Caco-2 (cell line): ENCODE results near the gene DOLPP1. TPM values are rescaled to one million over a fixed set of nuclear protein-coding genes. Genes with fewer than 3 reads are reported as not detected.
"Not testable (repeated sequence)": the region's sequence is repeated elsewhere in the genome, so short reads cannot be mapped to it uniquely, and the experiment has no call there.

ENCODE experiments used
- BruUV-seq: library from RNA; stranded (reverse); fragments of 400-500 nt; replicated peaks from 2 replicates; lab custom pipeline; 2021; lab: Mats Ljungman, UMichigan
- CTCF ChIA-PET: fragments of 300-600 bp; sonication (Branson Sonifier 250); formaldehyde crosslinking; loops from one replicate; lab custom pipeline; 2022; ENCODE audit warnings: antibody characterized with exemption; lab: Charles Lee
- POLR2A ChIA-PET: fragments of 300-600 bp; sonication (Branson Sonifier 250); formaldehyde crosslinking; loops from one replicate; lab custom pipeline; 2022; ENCODE audit warnings: antibody characterized with exemption; lab: Charles Lee
- DNase-seq, 2 experiments: peaks; one replicate each; pipeline versions ENCODE4 v3.0.0 to v3.0.0-alpha.2; 2020 to 2022
- H3K27me3 ChIP-seq: replicated peaks from 2 replicates; pipeline ENCODE4 v1.6.0; 2011; ENCODE audit warnings: low read length; ENCODE audit not compliant: control insufficient read depth, insufficient read depth
- H3K36me3 ChIP-seq: 2 replicates; pipeline ENCODE4 v1.5.1; 2011; ENCODE audit warnings: low read length; ENCODE audit not compliant: control insufficient read depth, insufficient read depth
- H3K4me1 ChIP-seq: fragments of 250-450 bp; sonication (Bioruptor Pico); 2 replicates; pipeline ENCODE4 v1.5.1; 2020; ENCODE audit warnings: mild to moderate bottlenecking
- H3K4me3 ChIP-seq: 2 replicates; pipeline ENCODE4 v1.5.1; 2011; ENCODE audit warnings: low read depth, mild to moderate bottlenecking, control low read depth, low read length
- H3K9me3 ChIP-seq: fragments of 250-450 bp; sonication (Bioruptor Pico); 2 replicates; pipeline ENCODE4 v1.5.1; 2020; ENCODE audit warnings: mild to moderate bottlenecking, moderate library complexity
- H3K27ac Mint-ChIP-seq: one replicate; pipeline ENCODE4 v1.8.0; 2022; ENCODE audit warnings: mixed read lengths; ENCODE audit not compliant: unreplicated experiment
- H3K27me3 Mint-ChIP-seq: one replicate; pipeline ENCODE4 v1.8.0; 2022; ENCODE audit warnings: mixed read lengths; ENCODE audit not compliant: insufficient read depth, unreplicated experiment
- H3K36me3 Mint-ChIP-seq: one replicate; pipeline ENCODE4 v1.8.0; 2022; ENCODE audit warnings: mild to moderate bottlenecking, mixed read lengths; ENCODE audit not compliant: insufficient read depth, unreplicated experiment
- H3K4me1 Mint-ChIP-seq: one replicate; pipeline ENCODE4 v1.8.0; 2022; ENCODE audit warnings: low read depth, mixed read lengths; ENCODE audit not compliant: unreplicated experiment
- H3K4me3 Mint-ChIP-seq: one replicate; pipeline ENCODE4 v1.8.0; 2022; ENCODE audit warnings: mild to moderate bottlenecking, moderate library complexity, mixed read lengths; ENCODE audit not compliant: unreplicated experiment
- H3K9me3 Mint-ChIP-seq: one replicate; pipeline ENCODE4 v1.8.0; 2022; ENCODE audit warnings: mixed read lengths; ENCODE audit not compliant: unreplicated experiment
- CTCF ChIP-seq, 2 experiments: fragments of 200-600 bp in 1 of 2; IDR thresholded peaks; 1 replicate in 1 of 2; 2 replicates in 1 of 2; pipeline versions ENCODE4 v1.5.1 to v1.8.0; 2011 to 2022; ENCODE audit warnings: antibody characterized with exemption in 1 of 2, control low read depth in 1 of 2, inconsistent platforms in 1 of 2, low read depth in 1 of 2, low read length in 1 of 2, mild to moderate bottlenecking in 1 of 2, moderate library complexity in 1 of 2; ENCODE audit not compliant: insufficient read depth in 1 of 2, severe bottlenecking in 1 of 2, unreplicated experiment in 1 of 2
- intact Hi-C: fragments of 100-400 bp; cut with micrococcal nuclease; formaldehyde crosslinking; loops from one replicate; pipeline ENCODE4 v1.10.0; 2022; ENCODE audit not compliant: unreplicated experiment
- total RNA-seq: library from RNA; stranded (reverse); gene quantifications from 2 replicates; pipeline ENCODE4 v1.2.3, GENCODE V29; 2022

The DOLPP1 gene
- total RNA-seq, 1 experiment from 2014 or later = 45.1 TPM

- H3K27me3 ChIP-seq = no peaks in the 10 kb centered on the region
- ChIA-PET CTCF (interaction anchor here (1.3 to 1.6 kb wide), 2 partner anchors 21 to 83 kb away, joined by 3 read pairs; partner anchors contain the start of gene SH3GLB2), POLR2A (interaction anchor here (1.1 kb wide), 1 partner anchor 386 kb away, joined by 3 read pairs; no protein-coding TSS in a partner anchor)
- H3K4me3 ChIP-seq = peak within 1 kb of the TSS; percentile 82
- no peaks in the 10 kb centered on the region for H3K9me3 ChIP-seq
- TF ChIP-seq CTCF (IDR thresholded peaks at IDR 0.05; ENCODE audit: insufficient read depth in 1 of 2, low read depth in 1 of 2, low read length in 1 of 2, severe bottlenecking in 1 of 2, unreplicated experiment in 1 of 2) = no peak
- H3K4me1 Mint-ChIP-seq = peaks cover 36% of the 10 kb centered on the region
- DNase-seq = peak; percentile 95 to 98
- H3K27ac Mint-ChIP-seq = peak within 1 kb of the TSS; percentile 90
- intact Hi-C loops = loop anchor here (1.0 kb wide), 1 partner anchor 30 kb away; the partner anchor contains the start of gene DOLPP1
- H3K4me3 Mint-ChIP-seq = peak within 1 kb of the TSS; percentile 88
- peaks cover 21% of the 10 kb centered on the region for H3K36me3 Mint-ChIP-seq
- no TSS peak for BruUV-seq
- no peaks in the 10 kb centered on the region for H3K27me3 Mint-ChIP-seq
- H3K4me1 ChIP-seq = peaks cover 24% of the 10 kb centered on the region
- no peaks in the 10 kb centered on the region for H3K36me3 ChIP-seq
- H3K9me3 Mint-ChIP-seq = no peaks in the 10 kb centered on the region
Measured at GRCh38 chr9:129110740-129111527, 30.0 kb downstream of the DOLPP1 start, which contains the start of the genes CRAT and PTPA. CRAT (minus strand) TSS chr9:129110793; CDS start chr9:129110509, 284 bp downstream. PTPA (plus strand) TSS chr9:129111415; CDS start chr9:129111601, 186 bp downstream.

- no peaks in the 10 kb centered on the region for H3K27me3 Mint-ChIP-seq
- POLR2A ChIA-PET = interaction anchor here (1.1 kb wide), 1 partner anchor 385 kb away, joined by 3 read pairs; no protein-coding TSS in a partner anchor
Measured at GRCh38 chr9:129111528-129112151, 30.7 kb downstream of the DOLPP1 start.

GRCh38 chr9:129112526-129112925, 31.6 kb downstream of the DOLPP1 start:
- H3K27me3 ChIP-seq, BruUV-seq, intact Hi-C loops, H3K9me3 Mint-ChIP-seq, POLR2A ChIA-PET, H3K9me3 ChIP-seq, H3K27me3 Mint-ChIP-seq, H3K27ac Mint-ChIP-seq, DNase-seq, H3K36me3 ChIP-seq: not testable (repeated sequence)
- Histone ChIP-seq H3K4me1 (peaks cover 24% of the 10 kb centered on the region), H3K4me3 (peak overlapping the region; percentile 82)
- CTCF ChIA-PET = interaction anchor here (0.6 kb wide), 1 partner anchor 31 kb away, joined by 3 read pairs; the partner anchor contains the start of gene DOLPP1
- H3K36me3 Mint-ChIP-seq = peaks cover 21% of the 10 kb centered on the region
- peak overlapping the region; percentile 88 for H3K4me3 Mint-ChIP-seq
- H3K4me1 Mint-ChIP-seq = peaks cover 25% of the 10 kb centered on the region

More at GRCh38 chr9:129111528-129112151, 30.7 kb downstream of the DOLPP1 start:
- Mint-ChIP-seq H3K4me1 (peaks cover 34% of the 10 kb centered on the region), H3K36me3 (peaks cover 21% of the 10 kb centered on the region), H3K4me3 (peak overlapping the region; percentile 88), H3K27ac (peak overlapping the region; percentile 90), H3K9me3 (no peaks in the 10 kb centered on the region)
- no peak for TF ChIP-seq CTCF (IDR thresholded peaks at IDR 0.05; ENCODE audit: insufficient read depth in 1 of 2, low read depth in 1 of 2, low read length in 1 of 2, severe bottlenecking in 1 of 2, unreplicated experiment in 1 of 2)
- no TSS peak for BruUV-seq
- intact Hi-C loops = no loop called here
- H3K36me3 ChIP-seq = no peaks in the 10 kb centered on the region
- peak overlapping the region; percentile 82 for H3K4me3 ChIP-seq
- H3K9me3 ChIP-seq = no peaks in the 10 kb centered on the region
- CTCF ChIA-PET = no interaction called here
- H3K4me1 ChIP-seq = peaks cover 24% of the 10 kb centered on the region
- peak; percentile 42 to 61 for DNase-seq
- no peaks in the 10 kb centered on the region for H3K27me3 ChIP-seq
